Measurements from ENCODE around the gene NOS1AP.
"Not testable (repeated sequence)": the region's sequence is repeated elsewhere in the genome, so short reads cannot be mapped to it uniquely, and the experiment has no call there.

Gene NOS1AP

GRCh38 chr1:162059721-162060120 lies 9.8 kb upstream of the NOS1AP start:
- no peak for DNase-seq (ENCODE audit: low spot score)

GRCh38 chr1:162060314-162060713 lies 9.2 kb upstream of the NOS1AP start:
- no peak for DNase-seq (ENCODE audit: low spot score)

- no peak for DNase-seq (ENCODE audit: low spot score)
Observed at GRCh38 chr1:162062542-162063015, 6.9 kb upstream of the NOS1AP start.

GRCh38 chr1:162065016-162065415 lies 4.5 kb upstream of the NOS1AP start:
- no peak for DNase-seq (ENCODE audit: low spot score)

- DNase-seq (ENCODE audit: low spot score): not testable (repeated sequence)
Observed at GRCh38 chr1:162066836-162067235, 2.7 kb upstream of the NOS1AP start.

- DNase-seq (ENCODE audit: low spot score): no peak
Observed at GRCh38 chr1:162067466-162067865, 2.0 kb upstream of the NOS1AP start.

GRCh38 chr1:162068301-162068700 lies 1.2 kb upstream of the NOS1AP start:
- DNase-seq (ENCODE audit: low spot score): no peak

- peak; percentile 1 for DNase-seq (ENCODE audit: low spot score)
Observed at GRCh38 chr1:162070094-162070748, 730 bp downstream of the NOS1AP start.

- no peak for DNase-seq (ENCODE audit: low spot score)
Observed at GRCh38 chr1:162070825-162071224, 1.3 kb downstream of the NOS1AP start.

GRCh38 chr1:162072740-162073139 lies 3.2 kb downstream of the NOS1AP start:
- DNase-seq (ENCODE audit: low spot score): no peak

- DNase-seq (ENCODE audit: low spot score): no peak
Observed at GRCh38 chr1:162074276-162075005, 5.0 kb downstream of the NOS1AP start.

- no peak for DNase-seq (ENCODE audit: low spot score)
Observed at GRCh38 chr1:162075862-162076261, 6.4 kb downstream of the NOS1AP start.

- DNase-seq (ENCODE audit: low spot score): no peak
Observed at GRCh38 chr1:162077648-162078299, 8.3 kb downstream of the NOS1AP start.

GRCh38 chr1:162079030-162079429 lies 9.5 kb downstream of the NOS1AP start:
- no peak for DNase-seq (ENCODE audit: low spot score)

- DNase-seq (ENCODE audit: low spot score): no peak
Observed at GRCh38 chr1:162080472-162081015, 11.1 kb downstream of the NOS1AP start.

GRCh38 chr1:162081316-162081715 lies 11.8 kb downstream of the NOS1AP start:
- no peak for DNase-seq (ENCODE audit: low spot score)

- not testable (repeated sequence) for DNase-seq (ENCODE audit: low spot score)
Observed at GRCh38 chr1:162082080-162082479, 12.6 kb downstream of the NOS1AP start.

GRCh38 chr1:162083273-162083672 lies 13.8 kb downstream of the NOS1AP start:
- no peak for DNase-seq (ENCODE audit: low spot score)

GRCh38 chr1:162085991-162086390 lies 16.5 kb downstream of the NOS1AP start:
- no peak for DNase-seq (ENCODE audit: low spot score)

- DNase-seq (ENCODE audit: low spot score): no peak
Observed at GRCh38 chr1:162087111-162087510, 17.6 kb downstream of the NOS1AP start.

- no peak for DNase-seq (ENCODE audit: low spot score)
Observed at GRCh38 chr1:162087574-162087973, 18.1 kb downstream of the NOS1AP start.

- DNase-seq (ENCODE audit: low spot score): no peak
Observed at GRCh38 chr1:162088281-162088969, 18.9 kb downstream of the NOS1AP start.
